H7 (cell line): ENCODE data around the gene TCF20. TPM values are rescaled to one million over a fixed set of nuclear protein-coding genes. Genes with fewer than 3 reads are reported as not detected.

Experiments used
- DNase-seq: peaks from one replicate; pipeline ENCODE4 v3.0.0; 2012
- H3K27me3 ChIP-seq: 2 replicates; pipeline ENCODE4 v1.6.0; 2011; ENCODE audit warnings: mild to moderate bottlenecking, low read length; ENCODE audit not compliant: control insufficient read depth, insufficient read depth
- H3K36me3 ChIP-seq: replicated peaks from 2 replicates; pipeline ENCODE4 v1.5.1; 2011; ENCODE audit warnings: low read length; ENCODE audit not compliant: control insufficient read depth, insufficient read depth
- H3K4me3 ChIP-seq: 2 replicates; pipeline ENCODE4 v1.5.1; 2011; ENCODE audit warnings: low read depth, mild to moderate bottlenecking, control low read depth, low read length, moderate library complexity; ENCODE audit not compliant: insufficient read depth
- total RNA-seq: library from RNA; depleted of rRNA; stranded (reverse); fragments of >200 nt; shearing (Covaris generic); gene quantifications from 2 replicates; pipeline ENCODE4 v1.2.3, GENCODE V29; 2014; rRNA removed

The TCF20 gene
- 39.8 and 56.4 TPM in 2 replicates for total RNA-seq

DNA sequence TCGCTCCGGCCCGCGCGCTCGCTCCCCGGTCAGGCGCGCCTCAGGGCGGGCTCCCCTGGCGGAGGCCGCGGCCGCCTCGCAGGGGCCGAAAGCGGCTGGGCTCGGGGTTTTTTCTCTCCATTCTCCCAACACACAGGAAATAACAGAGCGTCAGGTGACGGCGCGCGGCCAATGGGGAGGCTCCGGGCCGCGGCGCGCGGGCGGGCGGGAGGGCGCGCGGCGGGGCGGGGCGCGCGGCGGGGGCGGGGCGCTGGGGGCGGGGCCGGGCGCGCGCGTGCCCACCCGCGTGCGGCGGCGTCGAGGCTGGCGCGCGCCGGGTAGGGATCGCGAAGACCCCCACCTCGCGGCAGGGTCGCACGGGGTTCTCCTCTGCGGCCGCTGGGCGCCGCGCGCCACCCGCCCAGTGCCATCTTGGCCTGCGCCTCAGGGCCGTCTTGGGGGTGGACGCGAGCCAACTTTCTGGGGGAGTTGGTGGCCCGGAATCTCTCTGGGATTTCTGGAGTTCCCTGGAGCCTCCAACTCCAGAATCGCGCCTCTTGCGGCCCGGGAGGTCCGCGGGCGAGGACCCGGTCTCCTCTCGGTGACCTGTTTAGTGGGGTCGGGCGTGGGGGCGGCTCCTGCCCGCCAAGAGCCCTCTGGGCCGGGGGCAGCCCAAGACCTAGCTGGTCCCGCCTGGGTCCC, at the start of gene TCF20:
TSS of gene TCF20 (minus strand) at position 144 of the 681 bp plus-strand sequence. CDS start 55,348 bp downstream, outside the sequence.
- peak; percentile 97 for DNase-seq
- Histone ChIP-seq H3K36me3 (no peaks in the 10 kb centered on the region), H3K4me3 (peak within 1 kb of the TSS; percentile 89), H3K27me3 (peaks cover 5% of the 10 kb centered on the region)

DNA sequence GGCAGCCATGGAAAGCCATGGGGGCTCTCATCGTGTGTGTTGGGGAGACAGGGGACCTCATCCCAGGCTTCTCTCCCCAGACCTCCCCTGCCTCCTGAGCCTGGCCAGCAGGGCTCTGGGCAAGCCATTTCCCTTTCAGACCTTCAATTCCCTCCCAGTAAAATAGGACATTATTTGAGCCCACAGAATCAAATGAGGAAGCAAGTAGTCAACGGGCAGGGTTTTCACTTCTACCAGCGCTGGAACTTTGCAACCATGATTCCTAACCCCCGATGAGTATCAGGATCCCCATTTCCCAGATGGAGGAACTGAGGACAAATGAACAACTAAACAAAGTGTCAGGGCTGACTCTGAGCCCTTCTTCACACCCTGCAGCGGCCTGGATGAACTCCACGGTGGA, 48.9 kb upstream of the TCF20 start:
- H3K36me3 ChIP-seq: no peaks in the 10 kb centered on the region

DNA sequence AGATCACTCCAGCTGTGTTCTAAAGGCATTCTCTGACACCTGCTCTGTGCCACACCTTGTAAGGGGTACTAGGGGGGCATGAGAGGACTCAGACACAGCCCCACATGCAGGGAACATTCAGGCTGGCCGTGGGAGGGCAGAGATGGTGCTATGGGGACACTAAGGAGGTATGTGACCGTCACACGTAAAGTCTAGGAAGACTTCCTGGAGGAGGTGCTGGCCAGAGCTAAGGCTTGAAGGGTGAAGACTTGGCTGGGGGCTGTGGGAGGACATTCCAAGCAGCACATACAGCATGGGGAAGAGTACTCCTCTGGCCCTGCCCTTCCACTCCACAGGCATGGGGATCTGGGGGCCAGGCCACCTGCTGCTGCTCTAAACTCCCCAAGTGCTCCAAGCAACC, 48.5 kb upstream of the TCF20 start:
- Histone ChIP-seq H3K36me3 (no peaks in the 10 kb centered on the region), H3K27me3 (no peaks in the 10 kb centered on the region), H3K4me3 (no peak overlapping the region)

More for the DNA sequence above, 48.9 kb upstream of the TCF20 start:
- Histone ChIP-seq H3K4me3 (no peak overlapping the region), H3K27me3 (no peaks in the 10 kb centered on the region)
- DNase-seq: no peak

DNA sequence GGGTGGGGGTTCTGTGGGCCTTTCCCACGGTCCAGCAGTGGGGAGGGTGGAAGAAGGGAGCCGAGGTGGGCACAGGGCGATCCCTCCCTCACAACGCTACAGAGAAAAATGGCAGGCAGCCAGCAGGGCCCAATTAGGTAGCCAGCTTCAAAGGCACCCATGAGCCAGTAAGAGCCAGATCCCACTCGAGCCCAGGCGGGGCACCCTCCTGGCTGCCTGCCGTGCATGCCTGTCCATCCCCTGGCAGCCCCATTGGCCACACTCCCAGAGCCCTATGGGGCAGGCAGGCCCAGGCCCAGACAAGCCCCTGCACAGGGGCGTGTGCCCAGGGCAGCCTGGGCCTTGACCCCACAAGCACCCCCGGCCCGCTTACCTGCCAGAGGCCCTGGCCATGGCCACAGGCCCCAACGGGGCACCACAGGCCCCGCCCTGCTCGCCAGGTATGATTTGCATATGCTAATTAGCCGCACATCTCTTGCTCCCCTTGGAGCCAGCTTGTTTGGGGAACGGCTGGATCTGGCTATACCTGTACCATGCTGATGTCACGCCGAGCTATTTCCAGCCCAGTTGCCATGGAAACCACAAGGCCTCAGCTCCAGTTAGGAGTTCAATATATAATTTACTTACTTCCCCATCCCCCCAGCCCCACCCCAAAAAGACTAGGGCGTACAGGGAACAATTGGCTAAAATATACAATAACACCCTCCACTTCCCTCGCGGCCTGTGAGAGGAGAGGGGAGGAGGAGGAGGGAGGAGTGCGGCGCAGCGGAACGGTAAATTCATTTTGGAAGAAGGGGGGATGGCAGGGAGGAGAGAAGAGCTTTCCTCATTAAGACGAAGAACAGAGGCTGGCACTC, 47.5 kb upstream of the TCF20 start:
- Histone ChIP-seq H3K27me3 (no peaks in the 10 kb centered on the region), H3K4me3 (no peak overlapping the region), H3K36me3 (no peaks in the 10 kb centered on the region)
- DNase-seq: peak; percentile 88

More for the DNA sequence above, 48.5 kb upstream of the TCF20 start:
- DNase-seq: no peak

DNA sequence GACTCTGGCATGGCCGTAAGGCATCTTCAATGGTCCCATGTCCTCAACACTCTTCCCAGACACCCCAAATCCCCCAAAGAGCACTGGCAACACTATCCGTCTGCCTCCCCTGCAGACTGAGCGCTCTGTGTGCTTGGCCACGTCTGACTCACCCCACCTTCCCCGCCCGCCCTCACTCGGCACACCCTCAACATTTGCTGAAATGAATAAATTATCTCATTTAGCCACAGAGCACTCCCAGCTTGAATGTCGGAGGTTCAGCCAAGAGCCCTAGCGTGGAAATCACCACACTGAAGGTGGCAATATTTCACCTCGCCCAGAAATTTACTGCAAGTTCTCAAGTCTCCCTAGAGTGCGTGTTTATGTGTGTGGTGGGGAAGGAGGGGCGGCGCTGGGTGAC, 46.6 kb upstream of the TCF20 start:
- no peak overlapping the region for H3K4me3 ChIP-seq
- no peak for DNase-seq

DNA sequence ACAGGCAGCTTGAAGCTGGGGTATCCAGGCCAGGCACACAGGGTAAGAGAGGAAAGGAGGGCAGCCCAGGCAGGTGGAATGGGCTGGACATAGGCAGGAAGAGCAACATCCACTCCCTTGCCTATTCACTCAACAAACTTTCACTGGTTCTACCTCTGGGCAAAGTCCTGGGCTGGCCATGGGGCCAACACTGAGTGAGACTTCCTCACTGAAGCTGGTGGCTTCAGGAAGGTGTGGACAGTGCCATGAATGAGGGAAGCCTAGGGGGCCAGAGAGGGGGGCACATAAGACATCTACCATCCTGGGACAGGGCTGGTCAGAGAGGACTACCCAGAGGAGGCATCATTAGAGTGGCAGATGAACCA, 44.9 kb upstream of the TCF20 start:
- DNase-seq: no peak
- Histone ChIP-seq H3K4me3 (no peak overlapping the region), H3K36me3 (no peaks in the 10 kb centered on the region), H3K27me3 (peaks cover 2% of the 10 kb centered on the region; the same call in 1 of the 2 replicates)

More for the DNA sequence above, 46.6 kb upstream of the TCF20 start:
- peaks cover 2% of the 10 kb centered on the region; the same call in 1 of the 2 replicates for H3K27me3 ChIP-seq
- H3K36me3 ChIP-seq: no peaks in the 10 kb centered on the region

DNA sequence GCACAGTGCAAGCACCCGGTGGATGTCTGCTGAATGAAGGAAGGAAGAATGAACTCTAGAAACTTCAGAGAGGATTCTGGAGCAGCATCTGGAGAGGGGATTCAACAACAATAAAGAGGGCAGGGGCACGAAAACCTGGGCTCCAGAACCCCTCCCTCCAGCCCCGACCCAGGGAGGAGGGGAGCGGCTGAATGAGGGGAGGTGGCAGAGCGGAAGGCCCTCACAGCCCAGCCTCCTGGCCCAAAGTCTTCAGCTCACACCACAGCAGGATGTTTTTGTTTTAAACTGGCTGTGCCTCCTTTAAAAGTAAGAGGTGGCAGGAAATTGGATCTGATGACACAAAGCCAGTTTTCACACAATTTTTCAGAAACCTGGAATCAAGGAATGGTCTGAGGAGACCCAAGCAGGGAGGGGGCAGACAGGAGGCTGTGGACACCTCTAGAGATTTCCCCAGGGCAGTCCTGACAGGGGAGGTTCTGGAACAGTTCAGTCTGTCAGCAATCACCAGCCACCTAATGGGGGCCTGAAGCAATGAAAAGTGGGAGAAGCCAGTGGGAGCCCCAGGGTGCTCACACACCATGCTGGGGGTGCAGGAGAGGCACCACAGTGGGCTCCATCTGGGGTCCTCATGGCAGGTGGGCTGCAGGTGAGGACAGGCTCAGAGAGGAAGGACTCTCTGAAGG, 44.4 kb upstream of the TCF20 start:
- peak; percentile 63 for DNase-seq
- no peak overlapping the region for H3K4me3 ChIP-seq
- peaks cover 2% of the 10 kb centered on the region; the same call in 1 of the 2 replicates for H3K27me3 ChIP-seq
- H3K36me3 ChIP-seq: no peaks in the 10 kb centered on the region

DNA sequence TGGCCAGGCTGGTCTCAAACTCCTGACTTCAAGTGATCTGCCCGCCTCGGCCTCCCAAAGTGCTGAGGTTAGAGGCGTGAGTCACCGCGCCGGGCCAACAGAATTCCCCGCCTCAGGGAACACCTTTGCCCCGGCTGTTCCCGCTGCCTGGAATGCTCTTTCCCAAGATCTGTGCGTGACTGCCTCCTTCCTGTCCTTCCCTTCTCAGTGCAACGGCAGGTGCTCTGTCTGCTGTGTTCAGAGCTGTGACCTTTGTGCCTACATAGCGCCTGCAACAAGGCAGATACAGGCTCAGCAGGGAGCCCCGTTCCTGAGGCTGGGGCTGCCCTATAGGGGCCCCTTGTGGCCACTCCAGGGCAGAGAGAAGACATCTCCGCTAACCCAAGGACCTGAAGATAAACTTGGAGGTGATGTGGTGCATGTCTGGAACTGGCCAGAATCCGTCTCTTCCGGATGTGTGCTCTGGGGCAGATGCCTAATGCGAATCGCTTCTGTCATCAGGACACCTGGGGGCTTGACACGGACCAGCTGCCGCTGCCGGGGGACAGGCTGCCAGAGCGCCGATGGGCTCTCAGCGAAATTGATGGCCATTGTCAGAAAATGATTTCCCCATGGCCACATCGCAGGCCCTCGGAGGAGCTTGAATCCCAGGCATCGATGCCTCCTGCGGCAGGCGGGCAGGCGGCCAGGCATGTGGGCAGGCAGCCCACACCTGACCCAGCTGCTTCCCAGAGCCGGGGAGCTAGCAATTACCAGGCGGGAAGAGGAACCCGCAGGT, 43.5 kb upstream of the TCF20 start:
- DNase-seq: peak; percentile 93
- H3K36me3 ChIP-seq: no peaks in the 10 kb centered on the region
- H3K27me3 ChIP-seq: peaks cover 2% of the 10 kb centered on the region; the same call in 1 of the 2 replicates
- H3K4me3 ChIP-seq: no peak overlapping the region

DNA sequence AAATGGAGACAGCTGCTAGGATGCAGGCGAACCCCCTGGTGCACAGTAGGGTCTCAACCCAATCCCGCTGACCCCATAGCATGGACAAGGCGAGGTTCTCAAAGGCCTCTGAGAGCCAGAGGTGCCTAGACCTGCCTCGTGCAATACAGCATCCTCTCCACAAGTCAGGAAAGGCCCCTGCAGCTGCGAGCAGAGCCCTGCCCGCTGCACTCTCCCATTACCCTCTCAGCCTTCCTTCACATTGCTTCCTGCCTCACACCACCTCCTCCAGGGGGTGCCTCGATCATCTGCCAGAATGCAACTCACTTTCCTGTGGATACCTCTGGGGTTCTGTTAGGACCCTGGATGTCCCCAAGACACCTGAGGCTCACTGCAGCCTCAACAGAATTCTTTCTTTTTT, 42.8 kb upstream of the TCF20 start:
- peak; percentile 67 for DNase-seq
- H3K27me3 ChIP-seq: peaks cover 2% of the 10 kb centered on the region; the same call in 1 of the 2 replicates
- H3K4me3 ChIP-seq: no peak overlapping the region

DNA sequence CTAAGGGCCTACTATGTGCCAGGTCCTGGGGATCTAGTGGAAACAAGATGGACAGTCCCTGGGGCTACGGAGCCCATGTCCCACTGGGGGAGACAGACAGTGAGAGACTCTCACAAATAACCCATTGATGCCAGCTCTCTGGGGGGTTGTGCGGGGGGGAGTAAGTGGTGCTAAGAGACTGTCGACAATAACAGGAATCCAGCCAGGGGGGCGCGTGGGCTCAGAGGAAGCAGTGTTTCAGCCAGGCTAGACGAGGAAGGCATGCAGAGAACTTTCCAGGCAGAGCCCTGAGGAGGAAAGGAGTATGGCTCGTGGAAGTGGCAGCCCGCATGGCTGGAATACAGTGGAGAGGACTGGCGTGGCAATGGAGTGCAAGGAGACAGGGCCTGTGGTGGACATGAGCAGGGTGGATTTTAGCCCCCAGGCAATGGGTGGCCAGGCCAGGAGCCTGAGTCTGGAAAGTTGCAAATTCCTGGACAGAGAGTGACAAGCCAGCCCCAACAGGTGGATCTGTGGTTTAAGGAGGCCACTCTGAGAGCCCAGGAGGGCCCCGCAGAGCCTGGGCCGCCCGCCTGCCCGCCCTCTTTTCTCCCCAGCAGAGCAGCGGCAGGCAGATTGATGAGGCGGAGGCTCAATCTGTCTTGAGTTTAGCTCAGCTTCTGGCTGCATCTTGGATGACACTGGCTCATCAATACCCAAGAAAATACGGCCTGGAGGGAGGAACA, 40.0 kb upstream of the TCF20 start:
- DNase-seq: peak; percentile 65
- H3K4me3 ChIP-seq: no peak overlapping the region
- H3K27me3 ChIP-seq: peaks cover 2% of the 10 kb centered on the region; the same call in 1 of the 2 replicates

More for the DNA sequence above, 42.8 kb upstream of the TCF20 start:
- no peaks in the 10 kb centered on the region for H3K36me3 ChIP-seq

DNA sequence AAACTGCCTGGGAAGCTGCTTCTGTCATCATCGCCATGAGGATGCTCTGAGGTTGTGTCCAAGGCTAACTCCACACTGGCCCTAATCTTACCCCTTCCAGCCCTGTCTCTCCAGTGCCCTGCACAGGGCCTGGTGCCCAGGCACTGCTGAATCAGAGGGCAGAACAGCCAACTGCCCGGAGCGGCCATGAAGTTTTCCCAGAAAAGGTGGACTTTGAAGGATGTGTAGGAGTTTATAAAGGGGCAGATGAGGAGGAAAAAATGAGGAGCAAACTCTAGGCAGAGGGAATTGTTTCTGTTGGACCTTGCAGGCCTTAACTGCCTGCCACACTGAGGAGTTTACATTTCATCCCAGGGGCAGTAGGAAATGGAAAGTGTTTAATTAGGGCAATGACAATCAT, 39.4 kb upstream of the TCF20 start:
- Histone ChIP-seq H3K4me3 (no peak overlapping the region), H3K36me3 (no peaks in the 10 kb centered on the region), H3K27me3 (peaks cover 4% of the 10 kb centered on the region; the same call in 1 of the 2 replicates)
- no peak for DNase-seq

More for the DNA sequence above, 40.0 kb upstream of the TCF20 start:
- H3K36me3 ChIP-seq: no peaks in the 10 kb centered on the region

DNA sequence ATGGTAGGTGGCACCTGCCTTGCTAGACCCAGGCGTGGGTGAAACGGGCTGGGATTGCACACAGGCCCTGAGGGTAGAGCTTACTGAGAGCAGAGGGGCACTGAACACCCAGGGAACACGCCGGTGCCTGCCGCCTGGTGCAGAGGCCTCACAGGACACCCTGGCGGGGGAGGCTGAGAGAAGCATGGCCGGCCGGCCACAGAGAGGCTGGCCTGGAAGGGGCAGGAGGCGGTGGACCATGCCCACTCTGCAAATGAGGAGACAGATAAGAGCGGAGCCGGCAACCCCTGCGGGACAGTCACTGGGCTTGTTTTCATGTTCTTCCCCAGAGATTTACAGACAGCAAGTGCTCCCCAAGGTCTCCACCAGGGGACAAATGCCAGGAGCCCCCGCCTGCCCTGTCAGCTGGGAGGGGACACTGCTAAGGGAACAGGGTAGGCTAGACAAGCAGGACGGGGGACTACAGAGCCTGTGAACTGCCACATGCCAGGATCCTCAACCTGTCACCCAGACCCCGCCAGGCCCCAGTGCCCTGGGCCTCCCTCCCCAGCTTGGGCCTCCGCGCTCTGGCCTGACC, 38.5 kb upstream of the TCF20 start:
- DNase-seq: peak; percentile 76
- Histone ChIP-seq H3K27me3 (peaks cover 4% of the 10 kb centered on the region; the same call in 1 of the 2 replicates), H3K4me3 (no peak overlapping the region), H3K36me3 (no peaks in the 10 kb centered on the region)
